Measurements from ENCODE around the gene ATP5MC2. TPM values are rescaled to one million over a fixed set of nuclear protein-coding genes. Genes with fewer than 3 reads are reported as not detected.

ATP5MC2 gene
- total and polyA plus RNA-seq, 3 experiments from 2014 or later = 342 to 529 (median 350) TPM

GRCh38 chr12:53676656-53677015 lies 753 bp upstream of the ATP5MC2 start:
- Mint-ChIP-seq H3K27me3 (peaks cover 17 to 20% of the 10 kb centered on the region in 2 donors), H3K9me3 (no peaks in the 10 kb centered on the region), H3K4me3 (peak overlapping the region; percentile 87 to 98 (median 96)), H3K27ac (peak overlapping the region in 5 of 8 donors; percentile 63 to 98 (median 97)), H3K4me1 (peaks cover 33 to 44% (median 34%) of the 10 kb centered on the region in 3 donors), H3K36me3 (peaks cover 0 to 25% (median 7%) of the 10 kb centered on the region in 3 donors)
- Histone ChIP-seq H3K27ac (ENCODE audit: low read depth, low read length) (no peak overlapping the region), H3K9me3 (ENCODE audit: low read length) (no peaks in the 10 kb centered on the region), H3K4me1 (ENCODE audit: insufficient read depth, low read length) (peaks cover 19% of the 10 kb centered on the region), H3K4me3 (ENCODE audit: low read length) (peak overlapping the region; percentile 84), H3K27me3 (ENCODE audit: insufficient read depth, low read length, poor library complexity, severe bottlenecking) (peaks cover 8% of the 10 kb centered on the region), H3K36me3 (ENCODE audit: insufficient read depth, low read length) (peaks cover 4% of the 10 kb centered on the region)
- ChIA-PET POLR2A (interaction anchor here (0.5 to 1.8 kb wide), 3 partner anchors 50 to 69 kb away, joined by 3 to 6 read pairs (median 3); partner anchors contain the start of gene ATF7), CTCF (interaction anchor here (0.7 to 2.9 kb wide), 13 partner anchors 8 to 133 kb away, joined by 3 to 18 read pairs (median 5); partner anchors contain the start of gene CALCOCO1)
- peak in 1 of 5 donors; percentile 26 for DNase-seq

- peak overlapping the region; percentile 81 to 98 (median 96) for H3K27ac Mint-ChIP-seq
- H3K4me3 Mint-ChIP-seq = peak overlapping the region; percentile 87 to 98 (median 96)
- CTCF ChIA-PET = interaction anchor here (0.7 to 2.9 kb wide), 17 partner anchors 10 to 167 kb away, joined by 3 to 18 read pairs (median 5); partner anchors contain the start of genes ATF7 and CALCOCO1
- H3K4me1 ChIP-seq (ENCODE audit: insufficient read depth, low read length) = peaks cover 19% of the 10 kb centered on the region
- H3K4me1 Mint-ChIP-seq = peaks cover 39 to 54% (median 39%) of the 10 kb centered on the region in 3 donors
- H3K27ac ChIP-seq (ENCODE audit: low read depth, low read length) = peak overlapping the region; percentile 69
- no peak for DNase-seq
- peaks cover 8% of the 10 kb centered on the region for H3K27me3 ChIP-seq (ENCODE audit: insufficient read depth, low read length, poor library complexity, severe bottlenecking)
- POLR2A ChIA-PET = interaction anchor here (0.6 to 1.8 kb wide), 5 partner anchors 49 to 221 kb away, joined by 3 to 6 read pairs (median 4); partner anchors contain the start of genes ATF7 and TARBP2
- peaks cover 15% of the 10 kb centered on the region for H3K36me3 ChIP-seq (ENCODE audit: insufficient read depth, low read length)
- H3K9me3 Mint-ChIP-seq = no peaks in the 10 kb centered on the region
- peak overlapping the region; percentile 84 for H3K4me3 ChIP-seq (ENCODE audit: low read length)
- H3K36me3 Mint-ChIP-seq = peaks cover 4 to 39% (median 10%) of the 10 kb centered on the region in 3 donors
- no peaks in the 10 kb centered on the region for H3K9me3 ChIP-seq (ENCODE audit: low read length)
- H3K27me3 Mint-ChIP-seq = peaks cover 17 to 20% of the 10 kb centered on the region in 2 donors
Observed at GRCh38 chr12:53674977-53675700, 744 bp downstream of the ATP5MC2 start.

GRCh38 chr12:53670971-53671370 lies 4.9 kb downstream of the ATP5MC2 start:
- Histone ChIP-seq H3K36me3 (ENCODE audit: insufficient read depth, low read length) (peaks cover 31% of the 10 kb centered on the region), H3K9me3 (ENCODE audit: low read length) (no peaks in the 10 kb centered on the region), H3K27me3 (ENCODE audit: insufficient read depth, low read length, poor library complexity, severe bottlenecking) (no peaks in the 10 kb centered on the region), H3K4me3 (ENCODE audit: low read length) (no peak overlapping the region), H3K27ac (ENCODE audit: low read depth, low read length) (no peak overlapping the region), H3K4me1 (ENCODE audit: insufficient read depth, low read length) (peaks cover 19% of the 10 kb centered on the region)
- Mint-ChIP-seq H3K27me3 (peaks cover 0 to under 1% of the 10 kb centered on the region in 2 donors), H3K4me1 (peaks cover 32 to 50% (median 32%) of the 10 kb centered on the region in 3 donors), H3K36me3 (peaks cover 4 to 68% (median 22%) of the 10 kb centered on the region in 3 donors), H3K9me3 (no peaks in the 10 kb centered on the region), H3K4me3 (no peak overlapping the region), H3K27ac (peak overlapping the region in 3 of 8 donors; percentile 15 to 36 (median 25))
- no peak for DNase-seq
- POLR2A ChIA-PET = no interaction called here
- CTCF ChIA-PET = interaction anchor here (1.5 kb wide), 1 partner anchor 75 kb away, joined by 6 read pairs; no protein-coding TSS in a partner anchor

- no peak overlapping the region for H3K27ac ChIP-seq (ENCODE audit: low read depth, low read length)
- peaks cover 26 to 43% (median 26%) of the 10 kb centered on the region in 3 donors for H3K4me1 Mint-ChIP-seq
- H3K4me1 ChIP-seq (ENCODE audit: insufficient read depth, low read length) = peaks cover 16% of the 10 kb centered on the region
- POLR2A ChIA-PET = no interaction called here
- H3K4me3 Mint-ChIP-seq = no peak overlapping the region
- H3K36me3 Mint-ChIP-seq = peaks cover 4 to 69% (median 22%) of the 10 kb centered on the region in 3 donors
- CTCF ChIA-PET = interaction anchor here (1.5 kb wide), 1 partner anchor 76 kb away, joined by 6 read pairs; no protein-coding TSS in a partner anchor
- H3K36me3 ChIP-seq (ENCODE audit: insufficient read depth, low read length) = peaks cover 36% of the 10 kb centered on the region
- DNase-seq = no peak
- H3K4me3 ChIP-seq (ENCODE audit: low read length) = no peak overlapping the region
- peak overlapping the region in 1 of 8 donors; percentile 60 for H3K27ac Mint-ChIP-seq
- no peaks in the 10 kb centered on the region for H3K9me3 ChIP-seq (ENCODE audit: low read length)
- H3K27me3 Mint-ChIP-seq = no peaks in the 10 kb centered on the region
- no peaks in the 10 kb centered on the region for H3K9me3 Mint-ChIP-seq
- no peaks in the 10 kb centered on the region for H3K27me3 ChIP-seq (ENCODE audit: insufficient read depth, low read length, poor library complexity, severe bottlenecking)
Observed at GRCh38 chr12:53670308-53670707, 5.6 kb downstream of the ATP5MC2 start.

- peak overlapping the region in 2 of 8 donors; percentile 36 to 54 for H3K27ac Mint-ChIP-seq
- H3K4me3 Mint-ChIP-seq = no peak overlapping the region
- ChIA-PET POLR2A (no interaction called here), CTCF (no interaction called here)
- H3K27me3 ChIP-seq (ENCODE audit: insufficient read depth, low read length, poor library complexity, severe bottlenecking) = no peaks in the 10 kb centered on the region
- peaks cover 7 to 17% (median 7%) of the 10 kb centered on the region in 3 donors for H3K4me1 Mint-ChIP-seq
- no peak overlapping the region for H3K4me3 ChIP-seq (ENCODE audit: low read length)
- H3K36me3 Mint-ChIP-seq = peaks cover 8 to 76% (median 27%) of the 10 kb centered on the region in 3 donors
- H3K36me3 ChIP-seq (ENCODE audit: insufficient read depth, low read length) = peaks cover 35% of the 10 kb centered on the region
- H3K27ac ChIP-seq (ENCODE audit: low read depth, low read length) = no peak overlapping the region
- no peaks in the 10 kb centered on the region for H3K9me3 Mint-ChIP-seq
- H3K9me3 ChIP-seq (ENCODE audit: low read length) = no peaks in the 10 kb centered on the region
- DNase-seq = no peak
- no peaks in the 10 kb centered on the region for H3K4me1 ChIP-seq (ENCODE audit: insufficient read depth, low read length)
- no peaks in the 10 kb centered on the region for H3K27me3 Mint-ChIP-seq
Observed at GRCh38 chr12:53667080-53667479, 8.8 kb downstream of the ATP5MC2 start.

- H3K36me3 Mint-ChIP-seq = peaks cover 5 to 65% (median 24%) of the 10 kb centered on the region in 3 donors
Observed at GRCh38 chr12:53664936-53665335, 10.9 kb downstream of the ATP5MC2 start.

GRCh38 chr12:53664191-53664590 lies 11.7 kb downstream of the ATP5MC2 start:
- peaks cover 13% of the 10 kb centered on the region for H3K36me3 ChIP-seq (ENCODE audit: insufficient read depth, low read length)
- H3K27me3 Mint-ChIP-seq = no peaks in the 10 kb centered on the region
- no peak for DNase-seq
- H3K27ac Mint-ChIP-seq = peak overlapping the region in 3 of 8 donors; percentile 18 to 84 (median 26)
- no peaks in the 10 kb centered on the region for H3K4me1 ChIP-seq (ENCODE audit: insufficient read depth, low read length)
- H3K27ac ChIP-seq (ENCODE audit: low read depth, low read length) = no peak overlapping the region
- CTCF ChIA-PET = interaction anchor here (1.9 kb wide), 1 partner anchor 12 kb away, joined by 6 read pairs; the partner anchor contains the start of gene ATP5MC2
- H3K4me1 Mint-ChIP-seq = no peaks in the 10 kb centered on the region
- no peak overlapping the region for H3K4me3 ChIP-seq (ENCODE audit: low read length)
- no peak overlapping the region for H3K4me3 Mint-ChIP-seq
- no peaks in the 10 kb centered on the region for H3K9me3 Mint-ChIP-seq
- H3K9me3 ChIP-seq (ENCODE audit: low read length) = no peaks in the 10 kb centered on the region
- POLR2A ChIA-PET = interaction anchor here (0.8 kb wide), 1 partner anchor 10 kb away, joined by 3 read pairs; no protein-coding TSS in a partner anchor
- no peaks in the 10 kb centered on the region for H3K27me3 ChIP-seq (ENCODE audit: insufficient read depth, low read length, poor library complexity, severe bottlenecking)
- peaks cover 5 to 62% (median 16%) of the 10 kb centered on the region in 3 donors for H3K36me3 Mint-ChIP-seq

More at GRCh38 chr12:53664936-53665335, 10.9 kb downstream of the ATP5MC2 start:
- no peaks in the 10 kb centered on the region for H3K9me3 Mint-ChIP-seq
- Histone ChIP-seq H3K4me1 (ENCODE audit: insufficient read depth, low read length) (no peaks in the 10 kb centered on the region), H3K27ac (ENCODE audit: low read depth, low read length) (no peak overlapping the region), H3K36me3 (ENCODE audit: insufficient read depth, low read length) (peaks cover 21% of the 10 kb centered on the region), H3K4me3 (ENCODE audit: low read length) (no peak overlapping the region), H3K9me3 (ENCODE audit: low read length) (no peaks in the 10 kb centered on the region), H3K27me3 (ENCODE audit: insufficient read depth, low read length, poor library complexity, severe bottlenecking) (no peaks in the 10 kb centered on the region)
- no peak overlapping the region for H3K4me3 Mint-ChIP-seq
- POLR2A ChIA-PET = no interaction called here
- no peak for DNase-seq
- CTCF ChIA-PET = interaction anchor here (1.9 kb wide), 1 partner anchor 11 kb away, joined by 6 read pairs; the partner anchor contains the start of gene ATP5MC2
- peaks cover 0 to 4% (median 2%) of the 10 kb centered on the region in 3 donors for H3K4me1 Mint-ChIP-seq
- H3K27ac Mint-ChIP-seq = peak overlapping the region in 1 of 8 donors; percentile 2
- no peaks in the 10 kb centered on the region for H3K27me3 Mint-ChIP-seq

- Histone ChIP-seq H3K4me1 (ENCODE audit: insufficient read depth, low read length) (no peaks in the 10 kb centered on the region), H3K27ac (ENCODE audit: low read depth, low read length) (no peak overlapping the region), H3K27me3 (ENCODE audit: insufficient read depth, low read length, poor library complexity, severe bottlenecking) (no peaks in the 10 kb centered on the region), H3K36me3 (ENCODE audit: insufficient read depth, low read length) (no peaks in the 10 kb centered on the region), H3K9me3 (ENCODE audit: low read length) (no peaks in the 10 kb centered on the region), H3K4me3 (ENCODE audit: low read length) (no peak overlapping the region)
- H3K36me3 Mint-ChIP-seq = peaks cover 5 to 29% (median 10%) of the 10 kb centered on the region in 3 donors
- DNase-seq = no peak
- no peaks in the 10 kb centered on the region for H3K4me1 Mint-ChIP-seq
- no peaks in the 10 kb centered on the region for H3K27me3 Mint-ChIP-seq
- ChIA-PET POLR2A (no interaction called here), CTCF (no interaction called here)
- no peak overlapping the region for H3K4me3 Mint-ChIP-seq
- no peaks in the 10 kb centered on the region for H3K9me3 Mint-ChIP-seq
- peak overlapping the region in 1 of 8 donors; percentile 75 for H3K27ac Mint-ChIP-seq
Observed at GRCh38 chr12:53660041-53660440, 15.8 kb downstream of the ATP5MC2 start.

Measured in CD8-positive, alpha-beta memory T cell (primary cell).